ENCODE measurements around the gene HEXA.
"Not testable (repeated sequence)": the region's sequence is repeated elsewhere in the genome, so short reads cannot be mapped to it uniquely, and the experiment has no call there.

GRCh38 chr15:72413337-72413736 lies 37.5 kb upstream of the HEXA start:
- TF ChIP-seq POLR2A (IDR thresholded peaks at IDR 0.05; ENCODE audit: low read depth, low read length); TAF1 (IDR thresholded peaks at IDR 0.05; ENCODE audit: low read depth, low read length); POLR2AphosphoS5 (IDR thresholded peaks at IDR 0.05; ENCODE audit: low read depth, low read length); SPI1 (IDR thresholded peaks at IDR 0.05; ENCODE audit: low read depth, low read length); POU2F2 (IDR thresholded peaks at IDR 0.05; ENCODE audit: low read depth, low read length); PAX5 (IDR thresholded peaks at IDR 0.05; ENCODE audit: insufficient read depth, low read length, severe bottlenecking): not testable (repeated sequence)

Data from GM12891 (cell line).